ENCODE data around the gene SP3.

The SP3 gene

DNA sequence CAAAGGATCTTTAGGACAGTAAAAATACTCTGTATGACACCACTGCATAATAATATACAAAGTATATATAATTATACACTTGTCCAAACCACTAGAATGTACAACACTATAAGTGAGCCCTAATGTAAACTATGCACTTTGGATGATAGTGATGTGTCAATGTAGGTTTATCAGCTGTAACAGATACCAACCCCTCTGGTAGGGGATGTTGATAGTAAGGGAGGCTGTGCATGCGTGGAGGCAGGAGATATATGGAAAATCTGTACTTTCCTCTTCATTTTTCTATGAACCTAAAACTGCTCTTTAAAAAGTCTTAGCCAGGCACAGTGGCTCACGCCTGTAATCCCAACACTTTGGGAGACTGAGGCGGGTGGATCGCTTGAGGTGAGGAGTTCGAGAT is 37.5 kb upstream of the SP3 start:
- Mint-ChIP-seq H3K9me3 (ENCODE audit: low read depth) (no peaks in the 10 kb centered on the region), H3K4me1 (ENCODE audit: low read depth) (no peaks in the 10 kb centered on the region), H3K4me3 (no peak overlapping the region), H3K36me3 (peaks cover 3% of the 10 kb centered on the region), H3K27ac (no peak overlapping the region), H3K27me3 (peaks cover 3% of the 10 kb centered on the region)

DNA sequence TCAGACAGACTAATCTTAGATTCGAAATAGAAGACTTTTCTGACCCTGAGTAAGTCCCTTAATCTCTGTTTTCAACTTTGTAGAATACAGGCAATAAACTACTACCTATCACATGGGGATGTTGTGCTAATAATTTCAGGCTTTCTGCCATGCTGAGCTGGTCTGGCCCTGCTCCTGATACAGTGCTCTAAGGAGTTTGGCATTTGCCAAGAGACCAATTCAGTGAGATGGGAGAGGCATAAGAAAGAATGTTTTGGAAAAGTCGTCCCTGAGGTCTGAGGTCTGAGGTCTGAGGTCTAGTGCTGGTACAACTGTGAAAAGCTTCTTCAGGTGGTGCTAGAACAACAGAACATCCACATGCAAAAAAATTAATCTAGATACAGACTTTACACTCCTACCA is 35.9 kb upstream of the SP3 start:
- Mint-ChIP-seq H3K4me1 (ENCODE audit: low read depth) (no peaks in the 10 kb centered on the region), H3K36me3 (no peaks in the 10 kb centered on the region), H3K4me3 (no peak overlapping the region), H3K27me3 (no peaks in the 10 kb centered on the region), H3K27ac (no peak overlapping the region), H3K9me3 (ENCODE audit: low read depth) (no peaks in the 10 kb centered on the region)

DNA sequence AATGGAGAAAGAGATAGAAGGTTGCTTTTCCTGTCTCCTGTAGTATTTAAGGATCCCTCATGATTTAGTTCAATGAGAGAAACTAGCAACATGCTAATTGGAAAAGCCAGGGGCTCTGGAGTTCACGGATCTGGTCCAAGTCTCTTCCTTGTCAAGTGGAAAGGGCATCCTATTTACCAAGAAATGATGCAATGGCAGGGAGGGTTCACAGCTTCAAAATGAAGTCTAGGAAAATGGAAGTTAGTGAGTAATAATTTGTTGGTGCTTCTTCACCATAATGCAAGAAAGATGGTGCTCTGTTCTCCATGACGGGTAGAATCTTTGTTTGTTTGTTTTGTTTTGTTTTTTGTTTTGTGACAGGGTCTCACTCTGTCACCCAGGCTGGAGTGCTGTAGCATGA is 34.6 kb upstream of the SP3 start:
- Mint-ChIP-seq H3K4me3 (no peak overlapping the region), H3K27me3 (no peaks in the 10 kb centered on the region), H3K27ac (no peak overlapping the region), H3K9me3 (ENCODE audit: low read depth) (no peaks in the 10 kb centered on the region), H3K36me3 (no peaks in the 10 kb centered on the region), H3K4me1 (ENCODE audit: low read depth) (no peaks in the 10 kb centered on the region)

DNA sequence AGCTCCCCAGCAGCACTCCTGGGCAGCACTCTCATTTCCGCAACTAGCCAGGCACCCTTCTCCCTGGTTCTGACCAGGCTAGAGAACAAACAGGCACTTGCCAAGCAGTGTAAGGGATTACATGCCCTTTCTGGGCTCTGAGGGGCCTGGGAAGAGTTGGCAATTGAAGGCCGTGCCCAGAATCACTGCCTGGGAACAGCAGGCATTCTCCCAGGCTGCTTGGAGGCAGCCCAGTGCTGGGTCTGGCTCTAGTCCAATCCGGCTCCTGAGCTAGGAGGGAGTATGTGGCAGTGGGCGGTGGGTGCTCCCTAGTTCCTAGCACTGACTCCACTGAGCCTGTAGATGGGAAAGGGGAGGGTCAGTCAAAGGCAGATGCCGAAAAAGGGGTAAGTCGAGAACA is 34.1 kb upstream of the SP3 start:
- H3K27ac Mint-ChIP-seq: no peak overlapping the region
- no peaks in the 10 kb centered on the region for H3K4me1 Mint-ChIP-seq (ENCODE audit: low read depth)
- H3K27me3 Mint-ChIP-seq: no peaks in the 10 kb centered on the region
- H3K4me3 Mint-ChIP-seq: no peak overlapping the region
- H3K36me3 Mint-ChIP-seq: no peaks in the 10 kb centered on the region
- H3K9me3 Mint-ChIP-seq (ENCODE audit: low read depth): no peaks in the 10 kb centered on the region

DNA sequence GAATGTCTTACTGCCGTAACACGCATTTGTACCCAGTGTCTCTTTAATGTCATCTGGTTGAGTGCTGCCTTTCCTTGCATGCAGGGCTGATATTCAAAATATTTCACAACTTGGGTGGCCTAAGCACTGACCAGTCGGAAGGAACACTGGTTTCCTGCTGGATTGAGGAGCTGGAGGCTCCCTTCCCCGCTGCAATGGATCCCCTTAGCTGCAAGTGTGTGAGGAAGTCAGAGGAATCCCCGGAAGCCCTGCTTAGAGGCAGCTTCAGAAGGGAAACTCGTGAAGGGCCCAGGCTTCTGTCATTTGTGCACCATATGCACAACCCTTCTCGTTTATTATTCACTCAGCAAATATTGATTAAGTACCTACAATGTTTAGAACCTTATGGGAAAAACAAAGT is 33.2 kb upstream of the SP3 start:
- Mint-ChIP-seq H3K4me1 (ENCODE audit: low read depth) (no peaks in the 10 kb centered on the region), H3K36me3 (no peaks in the 10 kb centered on the region), H3K27me3 (no peaks in the 10 kb centered on the region), H3K4me3 (no peak overlapping the region), H3K27ac (no peak overlapping the region), H3K9me3 (ENCODE audit: low read depth) (no peaks in the 10 kb centered on the region)

DNA sequence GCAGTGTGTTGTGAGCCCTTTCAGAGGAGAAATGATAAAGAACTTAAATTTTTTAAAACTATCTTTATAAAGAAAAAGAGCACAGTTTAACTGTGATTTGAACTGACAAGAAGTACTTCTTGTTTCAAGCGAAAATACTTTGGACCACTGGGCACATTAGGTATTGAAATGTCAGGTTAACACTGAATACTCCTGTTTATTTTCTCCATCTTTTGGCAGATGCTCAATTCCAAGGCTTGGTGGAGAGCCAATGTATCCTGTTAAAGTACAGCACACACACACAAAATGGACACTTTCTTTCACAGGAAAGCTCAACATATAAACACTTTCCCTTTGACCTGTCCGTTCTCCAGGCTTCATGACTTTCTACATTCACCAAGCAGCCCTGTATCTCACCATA is 32.6 kb upstream of the SP3 start:
- Mint-ChIP-seq H3K4me1 (ENCODE audit: low read depth) (no peaks in the 10 kb centered on the region), H3K36me3 (no peaks in the 10 kb centered on the region), H3K9me3 (ENCODE audit: low read depth) (no peaks in the 10 kb centered on the region), H3K27ac (no peak overlapping the region), H3K4me3 (no peak overlapping the region), H3K27me3 (no peaks in the 10 kb centered on the region)

DNA sequence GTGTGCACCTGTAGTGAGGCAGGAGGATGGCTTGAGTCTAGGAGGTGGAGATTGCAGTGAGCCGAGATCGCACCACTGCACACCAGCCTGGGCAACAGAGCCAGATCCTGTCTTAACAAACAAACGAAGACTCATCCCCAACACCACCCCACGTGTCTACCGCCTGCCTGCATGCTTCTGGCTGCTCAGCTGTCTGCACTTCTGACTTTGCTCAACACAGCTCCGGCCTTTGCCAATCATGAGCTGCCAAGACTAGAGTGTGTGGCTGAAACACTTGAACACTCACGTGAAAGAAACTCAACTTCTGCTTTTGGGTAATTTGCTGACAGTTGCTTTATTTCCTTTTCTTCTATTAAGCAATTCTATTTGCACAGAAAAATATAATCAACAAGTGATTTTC is 32.1 kb upstream of the SP3 start:
- Mint-ChIP-seq H3K36me3 (no peaks in the 10 kb centered on the region), H3K4me1 (ENCODE audit: low read depth) (no peaks in the 10 kb centered on the region), H3K27ac (no peak overlapping the region), H3K4me3 (no peak overlapping the region), H3K9me3 (ENCODE audit: low read depth) (no peaks in the 10 kb centered on the region), H3K27me3 (no peaks in the 10 kb centered on the region)

DNA sequence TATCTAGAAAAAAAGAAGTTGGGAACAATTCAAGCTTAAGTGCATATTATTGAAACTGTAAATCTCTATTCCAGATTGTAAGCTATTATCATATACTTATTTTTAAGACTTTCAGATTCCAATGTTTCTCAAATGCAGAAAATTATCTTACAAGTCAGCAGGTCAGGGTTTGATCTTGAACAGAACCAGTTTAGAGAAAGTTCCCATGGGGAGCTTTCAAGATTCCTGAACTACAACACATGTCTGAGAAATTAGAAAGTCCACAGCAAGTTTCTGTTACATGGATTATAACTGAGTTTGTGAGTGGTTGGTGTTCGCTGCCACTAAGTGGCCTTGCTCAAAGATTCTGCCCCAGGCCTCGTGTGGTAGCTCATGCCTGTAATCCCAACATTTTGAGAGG is 31.6 kb upstream of the SP3 start:
- no peak overlapping the region for H3K27ac Mint-ChIP-seq
- H3K27me3 Mint-ChIP-seq: no peaks in the 10 kb centered on the region
- no peaks in the 10 kb centered on the region for H3K9me3 Mint-ChIP-seq (ENCODE audit: low read depth)
- no peaks in the 10 kb centered on the region for H3K36me3 Mint-ChIP-seq
- no peak overlapping the region for H3K4me3 Mint-ChIP-seq
- H3K4me1 Mint-ChIP-seq (ENCODE audit: low read depth): no peaks in the 10 kb centered on the region

DNA sequence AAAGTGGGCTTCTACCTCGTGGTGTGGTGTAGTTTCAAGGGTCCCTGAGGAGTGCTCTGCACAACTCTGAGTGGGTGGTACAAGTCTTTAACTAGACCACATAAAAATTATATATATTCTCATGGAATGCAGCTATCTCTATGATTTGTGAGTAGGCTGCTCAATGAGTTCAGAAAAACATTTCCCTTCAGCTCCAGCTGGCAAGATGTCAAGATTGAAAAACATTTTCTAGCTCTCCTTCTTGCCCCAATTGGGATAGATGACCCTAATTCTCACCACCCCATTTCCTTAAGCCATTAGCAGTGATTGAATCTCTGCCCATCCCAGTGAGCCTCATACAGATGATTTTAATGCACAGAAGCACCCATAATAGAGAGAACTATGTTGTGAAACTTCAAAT is 28.3 kb upstream of the SP3 start:
- H3K9me3 Mint-ChIP-seq (ENCODE audit: low read depth): no peaks in the 10 kb centered on the region
- H3K36me3 Mint-ChIP-seq: no peaks in the 10 kb centered on the region
- no peaks in the 10 kb centered on the region for H3K27me3 Mint-ChIP-seq
- H3K4me1 Mint-ChIP-seq (ENCODE audit: low read depth): no peaks in the 10 kb centered on the region
- H3K27ac Mint-ChIP-seq: no peak overlapping the region
- no peak overlapping the region for H3K4me3 Mint-ChIP-seq

DNA sequence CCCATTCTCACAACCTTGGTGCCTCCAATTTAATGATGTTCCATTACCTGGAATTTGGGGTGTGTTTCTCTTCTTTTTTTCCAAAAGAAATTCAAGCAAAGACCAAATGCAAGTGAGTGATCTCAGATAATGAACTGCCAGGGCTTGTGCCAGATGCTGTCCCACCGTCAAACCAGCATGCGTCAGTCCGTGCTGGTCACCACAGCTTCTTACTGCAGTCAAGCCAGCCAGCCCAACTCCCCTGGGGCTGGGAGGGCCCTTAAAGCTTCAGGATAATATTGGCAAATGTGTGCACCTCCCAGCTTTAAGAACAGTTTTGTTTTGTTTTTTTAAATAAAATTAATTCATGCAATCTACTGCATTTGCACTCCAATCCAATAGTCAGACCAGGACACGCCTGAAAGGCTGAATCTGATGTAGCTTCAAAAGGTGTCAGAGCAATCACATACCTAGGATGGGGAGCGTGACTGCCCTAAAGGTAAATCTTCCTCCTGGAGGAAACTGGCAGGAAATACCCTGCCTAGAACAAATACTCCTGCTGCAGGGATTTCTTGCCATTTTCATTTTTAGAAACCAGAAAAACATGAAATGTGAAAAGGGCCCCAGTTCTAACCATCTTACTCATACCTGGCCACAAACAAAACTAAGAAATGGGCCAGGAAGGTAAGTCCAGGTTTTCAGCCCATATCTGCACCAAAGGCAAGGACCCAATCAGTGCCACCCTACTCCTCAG is 26.8 kb upstream of the SP3 start:
- H3K9me3 Mint-ChIP-seq (ENCODE audit: low read depth): no peaks in the 10 kb centered on the region
- H3K27ac Mint-ChIP-seq: no peak overlapping the region
- no peak overlapping the region for H3K4me3 Mint-ChIP-seq
- no peaks in the 10 kb centered on the region for H3K36me3 Mint-ChIP-seq
- no peaks in the 10 kb centered on the region for H3K4me1 Mint-ChIP-seq (ENCODE audit: low read depth)
- no peaks in the 10 kb centered on the region for H3K27me3 Mint-ChIP-seq

DNA sequence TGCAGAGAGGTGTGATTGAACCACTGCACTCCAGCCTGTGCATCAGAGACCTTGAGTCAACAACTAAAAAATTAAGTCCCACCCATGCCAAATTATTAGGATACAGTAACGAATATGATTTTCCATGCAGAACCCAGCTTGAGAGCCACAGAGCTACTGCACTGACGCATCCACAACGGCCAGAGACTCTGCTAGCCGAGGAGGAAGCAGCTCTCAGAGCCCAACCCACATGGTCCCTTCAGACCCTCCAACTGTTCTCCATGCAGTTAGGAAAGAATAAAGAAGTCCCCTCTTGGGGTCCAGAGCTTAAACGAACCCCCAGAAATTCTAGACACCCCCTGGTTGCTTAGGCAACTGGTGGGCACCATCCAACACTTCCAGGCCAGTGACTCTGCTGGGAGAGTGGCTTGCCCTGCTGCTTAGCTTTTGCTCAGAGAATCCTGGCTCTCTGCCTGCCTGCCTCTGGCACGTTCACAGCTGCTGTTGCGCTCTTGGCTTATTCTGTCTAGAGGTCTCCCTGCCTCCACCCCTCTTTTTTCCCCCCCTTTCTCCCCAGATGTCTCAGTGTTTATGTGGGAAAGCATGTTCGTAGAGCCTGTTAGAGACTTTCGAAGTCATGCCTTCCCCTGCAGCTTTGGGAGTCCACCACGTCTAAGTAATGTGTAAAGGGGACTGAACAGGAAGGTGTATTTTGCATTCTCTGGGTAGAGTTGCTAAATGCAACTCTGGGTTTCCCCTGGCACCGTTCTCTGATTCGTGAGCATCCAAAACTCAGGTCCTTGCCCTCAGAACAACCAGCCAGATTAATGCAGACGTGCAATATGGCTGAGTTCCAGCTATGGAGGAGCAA is 26.0 kb upstream of the SP3 start:
- H3K27ac Mint-ChIP-seq: no peak overlapping the region
- H3K9me3 Mint-ChIP-seq (ENCODE audit: low read depth): no peaks in the 10 kb centered on the region
- no peaks in the 10 kb centered on the region for H3K27me3 Mint-ChIP-seq
- no peaks in the 10 kb centered on the region for H3K4me1 Mint-ChIP-seq (ENCODE audit: low read depth)
- H3K36me3 Mint-ChIP-seq: no peaks in the 10 kb centered on the region
- no peak overlapping the region for H3K4me3 Mint-ChIP-seq

DNA sequence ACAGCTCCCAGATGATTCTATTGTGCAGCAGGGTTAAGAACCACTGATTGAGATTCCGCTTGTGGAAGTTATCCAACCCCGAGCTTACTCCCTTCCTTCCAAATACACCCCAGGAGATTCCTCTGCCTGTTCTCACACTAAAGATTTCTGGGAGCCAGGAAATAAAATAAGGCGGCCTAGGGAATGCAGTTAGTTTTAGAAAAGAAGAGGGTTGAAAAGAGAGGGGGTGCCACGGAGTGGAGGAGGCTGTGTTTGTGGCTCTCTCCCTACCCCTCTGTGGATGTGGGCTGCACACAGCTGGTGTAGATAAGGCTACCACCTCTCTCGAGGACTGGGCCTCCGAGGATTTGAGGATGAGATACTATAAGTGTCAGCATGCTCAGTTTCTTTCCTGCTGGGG is 25.1 kb upstream of the SP3 start:
- no peaks in the 10 kb centered on the region for H3K9me3 Mint-ChIP-seq (ENCODE audit: low read depth)
- H3K27me3 Mint-ChIP-seq: no peaks in the 10 kb centered on the region
- no peak overlapping the region for H3K4me3 Mint-ChIP-seq
- no peak overlapping the region for H3K27ac Mint-ChIP-seq
- H3K4me1 Mint-ChIP-seq (ENCODE audit: low read depth): peaks cover 4% of the 10 kb centered on the region
- no peaks in the 10 kb centered on the region for H3K36me3 Mint-ChIP-seq

DNA sequence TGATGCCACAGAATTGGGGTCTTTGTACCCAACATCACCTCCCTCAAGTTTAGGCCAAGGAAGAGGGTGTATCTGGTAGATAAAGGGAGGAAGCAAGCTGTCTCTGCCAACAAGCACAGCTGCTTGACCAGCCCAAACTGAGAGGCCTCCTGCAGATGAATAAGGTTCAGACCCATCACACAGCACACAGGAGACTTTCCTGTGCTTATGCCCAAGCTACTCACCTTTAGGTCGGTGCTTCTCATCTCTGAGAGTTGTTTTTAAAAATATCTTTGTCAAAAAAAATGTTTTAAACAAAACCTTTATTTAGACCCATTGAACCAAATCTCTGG is 24.7 kb upstream of the SP3 start:
- H3K4me3 Mint-ChIP-seq: no peak overlapping the region
- no peaks in the 10 kb centered on the region for H3K36me3 Mint-ChIP-seq
- peaks cover 4% of the 10 kb centered on the region for H3K4me1 Mint-ChIP-seq (ENCODE audit: low read depth)
- H3K27me3 Mint-ChIP-seq: no peaks in the 10 kb centered on the region
- no peaks in the 10 kb centered on the region for H3K9me3 Mint-ChIP-seq (ENCODE audit: low read depth)
- no peak overlapping the region for H3K27ac Mint-ChIP-seq

DNA sequence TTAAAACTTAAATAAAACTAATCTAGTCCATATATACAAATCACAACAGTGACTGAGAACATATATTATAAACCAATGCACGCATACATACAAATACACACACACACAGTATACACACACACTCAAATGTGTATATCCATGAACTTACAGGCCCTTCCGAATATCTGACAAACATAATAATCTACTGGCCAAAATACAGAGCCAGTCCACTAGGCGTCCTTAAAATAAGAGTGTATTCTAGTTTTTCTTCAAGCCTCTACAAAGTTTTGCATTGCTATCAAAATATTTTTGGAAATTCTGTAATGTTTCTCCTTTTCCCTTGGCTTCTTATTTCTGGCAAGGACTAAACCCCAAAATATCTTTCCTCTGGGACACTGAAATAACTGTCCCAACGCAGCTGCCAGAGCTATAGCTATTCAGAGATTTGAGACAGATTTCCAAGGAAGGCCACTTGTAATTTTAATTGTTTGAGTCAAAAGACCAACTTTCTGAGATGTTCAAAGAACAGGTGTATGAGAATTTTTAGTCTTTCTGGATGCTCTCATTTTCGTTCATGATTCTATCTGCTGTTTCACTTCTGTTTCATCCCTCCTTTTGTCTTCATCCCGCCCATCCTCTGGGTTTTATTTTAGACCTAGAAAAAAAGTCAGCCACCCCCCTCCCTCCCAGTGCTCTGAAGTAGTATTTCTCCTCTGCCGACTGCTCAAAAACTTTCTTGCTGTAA is 24.1 kb upstream of the SP3 start:
- Mint-ChIP-seq H3K4me3 (no peak overlapping the region), H3K36me3 (no peaks in the 10 kb centered on the region), H3K9me3 (ENCODE audit: low read depth) (no peaks in the 10 kb centered on the region), H3K27me3 (no peaks in the 10 kb centered on the region), H3K4me1 (ENCODE audit: low read depth) (peaks cover 4% of the 10 kb centered on the region), H3K27ac (no peak overlapping the region)

DNA sequence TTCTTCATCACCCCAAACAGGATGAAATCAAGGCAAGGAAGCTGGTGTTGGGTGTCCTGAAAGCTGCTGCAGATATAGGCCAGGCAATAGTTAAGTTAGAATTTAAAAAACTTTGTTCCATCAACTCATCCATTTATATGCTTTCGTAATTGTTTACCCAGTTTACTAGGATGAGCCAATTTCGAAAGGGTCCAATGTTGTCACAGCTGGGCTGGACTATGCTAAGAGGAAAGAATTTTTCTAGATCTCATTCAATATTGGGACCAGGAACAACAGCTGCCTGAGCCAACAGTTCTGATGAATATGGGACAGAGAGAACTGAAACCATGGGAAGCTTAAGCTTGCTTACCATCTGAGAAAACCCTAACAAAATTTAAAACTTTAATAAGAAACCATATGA is 21.6 kb upstream of the SP3 start:
- H3K9me3 Mint-ChIP-seq (ENCODE audit: low read depth): no peaks in the 10 kb centered on the region
- H3K27me3 Mint-ChIP-seq: peaks cover 2% of the 10 kb centered on the region
- H3K4me3 Mint-ChIP-seq: no peak overlapping the region
- H3K36me3 Mint-ChIP-seq: no peaks in the 10 kb centered on the region
- H3K27ac Mint-ChIP-seq: no peak overlapping the region
- peaks cover 8% of the 10 kb centered on the region for H3K4me1 Mint-ChIP-seq (ENCODE audit: low read depth)
